HTERT RPE-1 (cell line): ENCODE results near the gene BCKDK.
"Not testable (repeated sequence)": the region's sequence is repeated elsewhere in the genome, so short reads cannot be mapped to it uniquely, and the experiment has no call there.

ENCODE experiments used
- in situ Hi-C: fragments of 300-500 bp; cut with MboI; formaldehyde crosslinking; loops from 4 replicates; pipeline ENCODE4 v1.14.3; 2020; ENCODE audit warnings: low sequenced_read_pairs

Gene BCKDK

GRCh38 chr16:31141489-31142108 is 33.4 kb downstream of the BCKDK start:
- in situ Hi-C loops, result no loop called here

DNA sequence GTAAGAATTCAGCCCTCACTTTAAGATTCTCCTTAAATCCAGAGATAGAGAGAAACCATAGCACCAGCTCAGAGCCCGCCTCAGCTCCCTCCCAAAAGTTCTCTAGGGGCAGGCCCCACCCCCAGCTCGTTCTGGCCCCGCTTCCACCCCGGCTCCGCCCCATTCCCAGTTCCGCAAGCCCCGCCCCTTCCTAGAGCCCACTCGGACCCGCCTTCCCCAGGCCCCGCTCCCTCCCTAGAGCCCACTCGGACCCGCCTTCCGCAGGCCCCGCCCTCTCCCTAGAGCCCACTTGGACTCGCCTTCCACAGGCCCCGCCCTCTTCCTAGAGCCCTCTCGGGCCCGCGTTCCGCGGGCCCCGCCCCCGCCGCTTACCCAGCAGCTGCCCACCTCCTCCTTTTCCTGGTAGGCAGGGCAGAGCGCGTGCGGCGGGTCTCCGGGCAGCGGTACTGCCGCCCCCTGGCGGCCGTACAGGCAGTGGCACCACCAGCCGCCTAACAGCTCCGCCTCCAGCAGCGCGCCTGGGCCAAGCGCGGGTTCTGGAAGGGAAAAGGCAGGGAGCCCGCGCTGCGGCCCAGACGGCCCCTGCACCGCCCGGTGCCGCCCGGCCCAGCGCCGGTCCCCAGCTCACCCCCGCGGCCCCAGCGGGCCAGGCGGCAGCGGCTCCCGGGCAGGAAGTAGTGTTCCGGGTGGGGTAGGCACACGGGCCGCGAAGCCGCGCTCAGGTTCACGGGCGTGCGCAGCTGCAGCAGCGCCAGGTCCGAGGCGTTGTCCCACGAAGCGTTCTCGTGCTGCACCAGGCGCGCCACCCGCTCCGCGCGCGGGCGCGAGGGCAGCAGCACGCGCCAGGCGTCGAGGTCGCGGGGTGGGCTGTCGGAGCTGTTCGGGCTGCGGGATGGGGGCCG is 34.2 kb downstream of the BCKDK start:
- in situ Hi-C loops, result no loop called here

GRCh38 chr16:31143011-31143693 is 35.0 kb downstream of the BCKDK start:
- in situ Hi-C loops, result no loop called here

GRCh38 chr16:31143694-31144148 is 35.5 kb downstream of the BCKDK start:
- in situ Hi-C loops, result no loop called here

GRCh38 chr16:31144418-31144817 is 36.2 kb downstream of the BCKDK start:
- in situ Hi-C loops, result not testable (repeated sequence)

GRCh38 chr16:31145398-31145990 is 37.3 kb downstream of the BCKDK start:
- in situ Hi-C loops, result no loop called here

GRCh38 chr16:31147574-31147973 is 39.4 kb downstream of the BCKDK start:
- in situ Hi-C loops, result no loop called here

GRCh38 chr16:31148281-31148728 is 40.1 kb downstream of the BCKDK start:
- in situ Hi-C loops, result no loop called here

- in situ Hi-C loops, result no loop called here
Observed at GRCh38 chr16:31148896-31149295, 40.7 kb downstream of the BCKDK start.

- in situ Hi-C loops, result no loop called here
Observed at GRCh38 chr16:31149332-31149731, 41.1 kb downstream of the BCKDK start.

- in situ Hi-C loops, result no loop called here
Observed at GRCh38 chr16:31149894-31150890, 42.0 kb downstream of the BCKDK start, which contains the start of gene PRSS36. Gene PRSS36, minus strand, starts transcription at chr16:31150066. Its CDS starts 31 bp downstream, at chr16:31150035.

GRCh38 chr16:31150976-31151375 is 42.8 kb downstream of the BCKDK start:
- in situ Hi-C loops, result not testable (repeated sequence)

DNA sequence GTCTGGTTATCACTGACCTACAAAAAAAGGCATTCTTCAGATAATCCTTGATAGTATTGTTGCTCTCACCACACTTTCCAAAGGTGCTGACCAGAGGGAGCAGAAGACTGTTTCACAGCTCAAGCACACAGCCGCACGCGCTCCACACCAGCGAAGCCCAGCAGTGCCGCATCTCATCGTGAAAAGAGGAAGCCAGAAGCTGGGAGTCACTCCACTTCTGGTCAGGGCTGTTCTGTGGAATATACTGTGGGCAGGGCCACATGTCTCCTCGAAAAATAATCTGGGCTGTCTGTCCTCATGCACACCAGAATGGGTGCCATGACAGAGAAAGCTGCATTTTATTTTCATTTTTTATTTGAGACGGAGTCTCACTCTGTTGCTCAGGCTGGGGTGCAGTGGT is 49.0 kb downstream of the BCKDK start:
- in situ Hi-C loops, result no loop called here
